Measurements from ENCODE around the gene IL17A.
"Not testable (repeated sequence)": the region's sequence is repeated elsewhere in the genome, so short reads cannot be mapped to it uniquely, and the experiment has no call there.

The IL17A gene

DNA sequence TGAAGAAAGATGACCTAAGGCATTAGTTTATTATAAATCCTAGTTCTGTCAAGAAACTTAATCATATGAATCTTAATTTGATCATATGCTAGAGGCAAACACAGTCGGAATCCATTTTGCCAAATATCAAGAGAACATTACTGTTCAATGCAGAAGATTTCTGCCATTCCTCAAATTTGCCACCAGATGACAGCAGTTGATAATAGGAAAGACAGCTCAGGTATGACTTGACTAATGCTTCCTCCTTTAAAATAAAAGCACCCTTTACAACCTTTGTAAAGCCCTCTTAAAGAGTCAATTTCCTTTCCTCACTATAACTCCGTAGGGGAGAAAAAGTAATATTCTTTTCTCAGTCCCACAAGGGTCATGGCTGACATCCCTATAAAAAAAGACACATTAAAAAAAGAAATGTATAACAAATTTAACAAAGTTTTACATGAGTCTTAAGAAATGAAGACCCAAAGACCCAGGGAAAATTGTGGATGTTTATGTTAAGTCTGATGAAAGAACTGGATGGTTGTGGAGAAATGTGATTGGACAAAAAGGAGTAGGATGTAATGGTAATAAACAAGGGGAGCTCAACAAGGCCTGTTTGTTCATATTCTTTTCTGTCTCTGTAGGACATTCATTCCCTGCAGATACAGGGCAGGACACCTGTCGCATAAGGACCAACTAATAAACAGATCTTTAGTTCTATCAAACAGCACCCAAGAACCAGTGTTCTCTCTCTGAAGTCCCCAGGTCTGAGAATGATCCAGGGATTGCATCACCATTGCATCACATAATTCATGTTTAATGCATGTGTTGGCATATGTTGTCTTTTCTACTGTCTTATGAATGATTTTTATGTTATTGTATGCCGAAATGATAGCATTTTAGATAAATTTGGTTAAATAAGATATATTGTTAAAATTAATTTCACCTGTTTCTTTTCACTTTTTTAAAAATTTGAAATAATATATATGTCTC lies 23.0 kb upstream of the IL17A start:
- DNase-seq (ENCODE audit: extremely low spot score, insufficient read length, low read depth) (no peak), FAIRE-seq (peak; percentile 75)

GRCh38 chr6:52164319-52165094 lies 21.7 kb upstream of the IL17A start:
- FAIRE-seq, result no peak
- DNase-seq (ENCODE audit: extremely low spot score, insufficient read length, low read depth), result no peak

DNA sequence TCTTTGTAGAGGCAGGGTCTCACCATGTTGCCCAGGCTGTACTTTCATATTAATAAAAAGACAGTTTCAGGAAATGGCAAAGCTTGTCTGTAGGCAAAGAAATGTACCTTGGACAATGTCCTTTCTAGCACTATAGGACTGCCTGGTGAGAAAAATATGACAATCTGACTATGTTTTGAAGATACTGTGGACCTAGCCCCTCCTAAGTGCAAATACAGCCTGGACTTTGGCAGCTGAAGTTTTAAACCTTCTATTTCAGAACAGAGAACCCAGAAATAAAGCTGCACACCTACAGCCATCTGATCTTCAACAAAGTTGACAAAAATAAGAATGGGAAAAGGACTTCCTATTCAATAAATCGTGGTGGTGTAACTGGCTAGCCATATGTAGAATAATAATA lies 18.9 kb upstream of the IL17A start:
- no peak for FAIRE-seq

GRCh38 chr6:52168351-52168750 lies 17.8 kb upstream of the IL17A start:
- FAIRE-seq; DNase-seq (ENCODE audit: extremely low spot score, insufficient read length, low read depth): not testable (repeated sequence)

More for the DNA sequence above, 18.9 kb upstream of the IL17A start:
- DNase-seq (ENCODE audit: extremely low spot score, insufficient read length, low read depth), result no peak

- no peak for FAIRE-seq
- DNase-seq (ENCODE audit: extremely low spot score, insufficient read length, low read depth), result no peak
These were observed 12.1 kb upstream of the IL17A start for GRCh38 chr6:52174118-52174517.

- DNase-seq (ENCODE audit: extremely low spot score, insufficient read length, low read depth), result no peak
- peak; percentile 81 for FAIRE-seq
These were observed 9.6 kb upstream of the IL17A start for GRCh38 chr6:52176550-52176949.

- DNase-seq (ENCODE audit: extremely low spot score, insufficient read length, low read depth), result no peak
- FAIRE-seq, result no peak
These were observed 8.2 kb upstream of the IL17A start for GRCh38 chr6:52177961-52178360.

- FAIRE-seq, result peak; percentile 82
- DNase-seq (ENCODE audit: extremely low spot score, insufficient read length, low read depth), result no peak
These were observed 5.2 kb upstream of the IL17A start for GRCh38 chr6:52180787-52181558.

- no peak for FAIRE-seq
- DNase-seq (ENCODE audit: extremely low spot score, insufficient read length, low read depth), result no peak
These were observed 3.0 kb upstream of the IL17A start for GRCh38 chr6:52183131-52183713.

GRCh38 chr6:52186480-52186879 lies 305 bp downstream of the IL17A start:
- no peak for DNase-seq (ENCODE audit: extremely low spot score, insufficient read length, low read depth)
- peak; percentile 76 for FAIRE-seq

GRCh38 chr6:52187098-52187497 lies 923 bp downstream of the IL17A start:
- FAIRE-seq (no peak), DNase-seq (ENCODE audit: extremely low spot score, insufficient read length, low read depth) (no peak)

DNA sequence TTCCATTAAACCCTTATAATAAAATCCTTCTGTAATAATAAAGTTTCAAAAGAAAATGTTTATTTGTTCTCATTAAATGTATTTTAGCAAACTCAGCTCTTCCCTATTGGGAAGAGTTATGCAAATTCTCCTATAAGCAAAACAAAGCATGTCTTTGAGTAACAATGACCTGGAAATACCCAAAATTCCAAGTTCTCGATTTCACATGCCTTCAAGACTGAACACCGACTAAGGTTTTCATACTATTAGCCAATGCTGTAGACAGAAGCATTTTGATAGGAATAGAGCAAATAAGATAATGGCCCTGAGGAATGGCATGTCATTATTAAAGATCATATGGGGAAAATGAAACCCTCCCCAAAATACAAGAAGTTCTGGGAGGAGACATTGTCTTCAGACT lies 3.8 kb downstream of the IL17A start:
- DNase-seq (ENCODE audit: extremely low spot score, insufficient read length, low read depth) (no peak), FAIRE-seq (no peak)

DNA sequence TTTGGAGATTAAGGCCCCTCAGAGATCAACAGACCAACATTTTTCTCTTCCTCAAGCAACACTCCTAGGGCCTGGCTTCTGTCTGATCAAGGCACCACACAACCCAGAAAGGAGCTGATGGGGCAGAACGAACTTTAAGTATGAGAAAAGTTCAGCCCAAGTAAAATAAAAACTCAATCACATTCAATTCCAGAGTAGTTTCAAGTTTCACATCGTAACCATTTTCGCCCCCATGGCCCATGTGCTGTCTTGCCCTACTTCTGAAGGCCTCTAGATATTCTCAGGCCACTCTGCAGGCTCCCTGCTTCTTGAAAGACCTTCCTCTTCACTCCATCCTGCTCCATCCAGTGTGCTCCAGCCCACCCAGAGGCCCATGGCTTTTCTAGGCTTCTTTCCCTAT lies 4.2 kb downstream of the IL17A start:
- FAIRE-seq (peak; percentile 56), DNase-seq (ENCODE audit: extremely low spot score, insufficient read length, low read depth) (no peak)

DNA sequence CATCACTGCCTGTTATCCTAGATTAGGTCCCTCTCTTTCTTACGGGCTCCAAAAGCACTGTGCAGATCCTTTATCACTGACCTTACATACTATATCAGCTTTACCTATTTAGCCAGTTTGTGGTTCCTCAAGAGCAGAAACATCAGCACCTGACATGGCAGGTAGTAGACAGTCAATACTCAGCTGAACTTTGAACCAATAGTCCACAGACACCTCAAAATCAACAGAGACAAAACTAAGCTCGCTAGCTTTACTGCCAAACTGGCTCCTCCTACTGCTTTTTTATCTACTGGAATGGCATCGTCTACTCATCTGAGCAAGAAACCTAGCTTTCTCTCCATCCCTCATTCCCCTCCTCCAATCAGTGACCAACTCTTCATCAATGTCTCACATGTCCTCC lies 5.6 kb downstream of the IL17A start:
- FAIRE-seq, result no peak
- DNase-seq (ENCODE audit: extremely low spot score, insufficient read length, low read depth), result no peak

- DNase-seq (ENCODE audit: extremely low spot score, insufficient read length, low read depth) (no peak), FAIRE-seq (no peak)
These were observed 9.7 kb downstream of the IL17A start for GRCh38 chr6:52195886-52196285.

- FAIRE-seq; DNase-seq (ENCODE audit: extremely low spot score, insufficient read length, low read depth): not testable (repeated sequence)
These were observed 13.9 kb downstream of the IL17A start for GRCh38 chr6:52200088-52200487.

DNA sequence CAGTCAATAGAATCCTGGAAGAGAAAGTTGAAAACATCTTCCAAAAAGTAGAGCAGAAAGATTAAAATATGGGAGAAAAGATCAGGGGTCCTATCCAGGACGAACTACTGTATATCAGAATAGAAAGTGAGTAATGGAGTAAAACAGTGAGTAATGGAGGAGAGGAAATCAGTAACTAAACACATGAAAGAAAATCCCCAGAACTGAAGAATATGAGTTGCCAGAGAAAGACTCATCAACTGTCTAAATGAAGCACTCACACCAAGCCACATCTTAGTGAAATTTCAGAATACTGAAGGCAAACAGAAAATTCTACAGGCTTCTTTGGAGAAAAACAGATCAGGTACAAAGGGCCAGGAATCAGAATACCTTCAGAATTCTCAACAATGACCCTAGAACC lies 14.9 kb downstream of the IL17A start:
- DNase-seq (ENCODE audit: extremely low spot score, insufficient read length, low read depth) (no peak), FAIRE-seq (no peak)

- DNase-seq (ENCODE audit: extremely low spot score, insufficient read length, low read depth) (no peak), FAIRE-seq (peak; percentile 26)
These were observed 15.3 kb downstream of the IL17A start for GRCh38 chr6:52201493-52201892.

DNA sequence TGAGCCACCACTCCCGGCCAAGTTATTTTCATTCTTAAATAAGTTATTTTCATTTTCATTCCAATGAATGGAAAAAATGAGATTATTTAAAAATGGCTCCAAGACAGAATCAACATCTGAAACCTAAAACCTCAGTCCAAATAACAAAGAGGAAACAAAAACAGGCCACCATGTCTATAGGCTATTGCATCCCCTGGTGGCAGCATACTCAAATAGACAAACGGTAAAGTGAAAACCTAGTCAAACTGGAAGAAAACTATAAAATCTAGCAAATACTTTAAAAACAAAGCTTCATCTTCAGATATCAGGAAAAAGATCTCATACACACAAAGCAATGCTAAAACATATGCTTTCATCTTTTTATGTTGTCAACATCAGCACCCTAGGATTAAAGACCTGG lies 20.9 kb downstream of the IL17A start:
- FAIRE-seq, result peak; percentile 24
- DNase-seq (ENCODE audit: extremely low spot score, insufficient read length, low read depth), result no peak

- no peak for FAIRE-seq
These were observed 22.4 kb downstream of the IL17A start for GRCh38 chr6:52208612-52209011.

More at GRCh38 chr6:52208612-52209011, 22.4 kb downstream of the IL17A start:
- DNase-seq (ENCODE audit: extremely low spot score, insufficient read length, low read depth), result no peak

All from GM18507 (cell line).